PC-9 (cell line): ENCODE results near the gene PIK3C3. TPM values are rescaled to one million over a fixed set of nuclear protein-coding genes. Genes with fewer than 3 reads are reported as not detected.
A peak's percentile ranks its signal among the peaks of the same experiment; 100 is the strongest.

Experiments used
- BruUV-seq: library from RNA; stranded (reverse); fragments of 400-500 nt; replicated peaks from 2 replicates; lab custom pipeline; 2021; lab: Mats Ljungman, UMichigan
- CTCF ChIA-PET: fragments of 300-600 bp; sonication (Branson Sonifier 250); formaldehyde crosslinking; loops from one replicate; lab custom pipeline; 2022; ENCODE audit warnings: antibody characterized with exemption; lab: Charles Lee
- POLR2A ChIA-PET: fragments of 300-600 bp; sonication (Branson Sonifier 250); formaldehyde crosslinking; loops from one replicate; lab custom pipeline; 2022; ENCODE audit warnings: antibody characterized with exemption; ENCODE audit not compliant: unreplicated experiment; lab: Charles Lee
- DNase-seq, 2 experiments: peaks; one replicate each; pipeline versions ENCODE4 v3.0.0 to v3.0.0-alpha.2; 2015 to 2022; ENCODE audit warnings: mixed read lengths in 1 of 2
- H2AFZ ChIP-seq: fragments of 200-600 bp; sonication (generic); 2 replicates; pipeline ENCODE4 v1.8.1; 2017; ENCODE audit warnings: antibody characterized with exemption
- H3F3A ChIP-seq: fragments of 200-600 bp; sonication (generic); 2 replicates; pipeline ENCODE4 v1.8.1; 2017; ENCODE audit warnings: antibody characterized with exemption, mild to moderate bottlenecking, low read depth; ENCODE audit not compliant: insufficient read depth
- H3K27ac ChIP-seq: fragments of 200-600 bp; sonication (generic); 2 replicates; pipeline ENCODE4 v1.6.1; 2016; ENCODE audit warnings: mixed run types
- H3K27me3 ChIP-seq: fragments of 200-600 bp; sonication (generic); 2 replicates; pipeline ENCODE4 v1.6.1; 2016; ENCODE audit warnings: low read depth, mixed run types; ENCODE audit not compliant: insufficient read depth
- H3K36me3 ChIP-seq: fragments of 200-600 bp; sonication (generic); 2 replicates; pipeline ENCODE4 v1.6.1; 2016; ENCODE audit warnings: low read depth, mixed run types
- H3K4me1 ChIP-seq: fragments of 200-600 bp; sonication (generic); replicated peaks from 2 replicates; pipeline ENCODE4 v1.6.1; 2016; ENCODE audit warnings: mixed run types; ENCODE audit not compliant: insufficient read depth
- H3K4me2 ChIP-seq: fragments of 200-600 bp; sonication (generic); 2 replicates; pipeline ENCODE4 v1.6.1; 2017; ENCODE audit warnings: mixed run types
- H3K4me3 ChIP-seq: fragments of 200-600 bp; sonication (generic); 2 replicates; pipeline ENCODE4 v1.6.1; 2016; ENCODE audit warnings: mixed run types
- H3K79me2 ChIP-seq: fragments of 200-600 bp; sonication (generic); 2 replicates; pipeline ENCODE4 v1.6.1; 2017; ENCODE audit warnings: low read depth, mixed run types
- H3K9me2 ChIP-seq: fragments of 200-600 bp; sonication (generic); 2 replicates; pipeline ENCODE4 v1.8.1; 2017; ENCODE audit warnings: mild to moderate bottlenecking; ENCODE audit not compliant: insufficient read depth
- H3K9me3 ChIP-seq: fragments of 200-600 bp; sonication (generic); 2 replicates; pipeline ENCODE4 v1.8.1; 2016; ENCODE audit warnings: low read depth; ENCODE audit not compliant: insufficient read depth
- H4K20me1 ChIP-seq: fragments of 200-600 bp; sonication (generic); 2 replicates; pipeline ENCODE4 v1.8.1; 2017; ENCODE audit not compliant: insufficient read depth
- CTCF ChIP-seq: fragments of 200-600 bp; sonication (generic); conservative IDR thresholded peaks from 2 replicates; pipeline ENCODE4 v1.6.1; 2017; ENCODE audit warnings: mixed run types, antibody characterized with exemption, mild to moderate bottlenecking, moderate library complexity
- EZH2 ChIP-seq: fragments of 200-600 bp; sonication (generic); IDR thresholded peaks from 2 replicates; pipeline ENCODE4 v1.8.0; 2017; ENCODE audit warnings: antibody characterized with exemption, low read depth
- intact Hi-C: fragments of 100-400 bp; cut with micrococcal nuclease; formaldehyde crosslinking; loops from one replicate; pipeline ENCODE4 v1.10.0; 2022; ENCODE audit not compliant: unreplicated experiment
- total RNA-seq: library from RNA; stranded (reverse); gene quantifications from 2 replicates; pipeline ENCODE4 v1.2.3, GENCODE V29; 2021

PIK3C3 gene
- total RNA-seq, 1 experiment from 2014 or later, result 31.4 TPM

- no peak overlapping the region for H3K4me3 ChIP-seq
- H3K79me2 ChIP-seq, result no peaks in the 10 kb centered on the region
- ChIA-PET CTCF (no interaction called here), POLR2A (no interaction called here)
- no peaks in the 10 kb centered on the region for H3F3A ChIP-seq
- H3K9me3 ChIP-seq, result no peaks in the 10 kb centered on the region
- H2AFZ ChIP-seq, result no peak overlapping the region
- H4K20me1 ChIP-seq, result no peaks in the 10 kb centered on the region
- no TSS peak for BruUV-seq
- no peak for DNase-seq
- no peaks in the 10 kb centered on the region for H3K27me3 ChIP-seq
- no peak for TF ChIP-seq EZH2
- TF ChIP-seq CTCF, result no peak
- intact Hi-C loops, result no loop called here
- H3K27ac ChIP-seq, result no peak overlapping the region
- H3K4me1 ChIP-seq, result no peaks in the 10 kb centered on the region
- no peak overlapping the region for H3K4me2 ChIP-seq
- H3K36me3 ChIP-seq, result no peaks in the 10 kb centered on the region
- no peaks in the 10 kb centered on the region for H3K9me2 ChIP-seq
These were observed 30.9 kb downstream of the PIK3C3 start for GRCh38 chr18:41985914-41986313.

- Histone ChIP-seq H3K4me3 (no peak overlapping the region), H3K27ac (no peak overlapping the region), H3F3A (no peaks in the 10 kb centered on the region), H3K79me2 (no peaks in the 10 kb centered on the region), H3K27me3 (no peaks in the 10 kb centered on the region), H3K36me3 (0 out of 2 replicates have a peak, but pooled peaks cover 3% of the 10 kb centered on the region), H3K9me3 (no peaks in the 10 kb centered on the region), H2AFZ (no peak overlapping the region), H3K4me1 (no peaks in the 10 kb centered on the region), H3K4me2 (no peak overlapping the region), H3K9me2 (no peaks in the 10 kb centered on the region), H4K20me1 (no peaks in the 10 kb centered on the region)
- CTCF ChIA-PET, result no interaction called here
- POLR2A ChIA-PET, result no interaction called here
- peak in 1 of 2 experiments; percentile 34 for DNase-seq
- no TSS peak for BruUV-seq
- intact Hi-C loops, result no loop called here
- no peak for TF ChIP-seq CTCF
- no peak for TF ChIP-seq EZH2
These were observed 34.5 kb downstream of the PIK3C3 start for GRCh38 chr18:41989508-41989907.

GRCh38 chr18:41992066-41992465 lies 37.0 kb downstream of the PIK3C3 start:
- BruUV-seq, result no TSS peak
- H3K4me1 ChIP-seq, result no peaks in the 10 kb centered on the region
- no peak for TF ChIP-seq EZH2
- TF ChIP-seq CTCF, result no peak
- H3K4me3 ChIP-seq, result no peak overlapping the region
- no peaks in the 10 kb centered on the region for H3K9me2 ChIP-seq
- no peaks in the 10 kb centered on the region for H4K20me1 ChIP-seq
- H3K27ac ChIP-seq, result no peak overlapping the region
- POLR2A ChIA-PET, result no interaction called here
- no peak overlapping the region for H2AFZ ChIP-seq
- intact Hi-C loops, result no loop called here
- no peaks in the 10 kb centered on the region for H3K9me3 ChIP-seq
- CTCF ChIA-PET, result no interaction called here
- H3K4me2 ChIP-seq, result no peak overlapping the region
- H3K79me2 ChIP-seq, result no peaks in the 10 kb centered on the region
- DNase-seq, result no peak
- no peaks in the 10 kb centered on the region for H3F3A ChIP-seq
- H3K27me3 ChIP-seq, result no peaks in the 10 kb centered on the region
- peaks cover 3% of the 10 kb centered on the region; the same call in 1 of the 2 replicates for H3K36me3 ChIP-seq
